HEK293 (cell line): ENCODE measurements around the gene CAMK2G.

Experiments used
- CTCF ChIA-PET: fragments of 350-600 bp; formaldehyde crosslinking; extraction: SDS; loops from one replicate; lab custom pipeline; 2021; ENCODE audit warnings: antibody characterized with exemption; lab: Yijun Ruan, JAX
- POLR2A ChIA-PET: fragments of 300-600 bp; formaldehyde crosslinking; extraction: SDS; loops from one replicate; lab custom pipeline; 2020; ENCODE audit warnings: antibody characterized with exemption, inconsistent platforms; lab: Yijun Ruan, JAX
- H3K27ac ChIP-seq: fragments of 200-500 bp; sonication (Bioruptor generic); 2 replicates; pipeline ENCODE4 v1.5.1; 2014; ENCODE audit warnings: low read depth, low read length, control low read depth, inconsistent platforms; ENCODE audit errors: extremely low read depth
- H3K36me3 ChIP-seq, 2 experiments: fragments of 200-500 bp in 1 of 2; sonication (Bioruptor generic) in 1 of 2; 1 replicate in 1 of 2; 2 replicates in 1 of 2; pipeline ENCODE4 v1.5.1; 2014 to 2017; ENCODE audit warnings: inconsistent platforms in 2 of 2, low read length in 2 of 2; ENCODE audit not compliant: control insufficient read depth in 2 of 2, insufficient read depth in 1 of 2
- H3K4me1 ChIP-seq: fragments of 200-500 bp; sonication (Bioruptor generic); 2 replicates; pipeline ENCODE4 v1.5.1; 2014; ENCODE audit warnings: mild to moderate bottlenecking, low read length, inconsistent platforms; ENCODE audit not compliant: control insufficient read depth, insufficient read depth
- H3K4me3 ChIP-seq: 2 replicates; pipeline ENCODE4 v1.5.1; 2011; ENCODE audit warnings: low read depth, mild to moderate bottlenecking, control low read depth, low read length, moderate library complexity
- H3K9me3 ChIP-seq: fragments of 200-500 bp; sonication (Bioruptor generic); 2 replicates; pipeline ENCODE4 v1.5.1; 2014; ENCODE audit warnings: low read depth, low read length, inconsistent platforms; ENCODE audit not compliant: control insufficient read depth, insufficient read depth
- AEBP2 ChIP-seq: fragments of 450-650 bp; formaldehyde crosslinking; IDR thresholded peaks from 2 replicates; pipeline ENCODE4 v1.5.1; 2016; ENCODE audit warnings: missing biosample characterization, missing genetic modification characterization, borderline replicate concordance
- GLIS1 ChIP-seq: fragments of 450-650 bp; formaldehyde crosslinking; IDR thresholded peaks from 2 replicates; pipeline ENCODE4 v1.5.1; 2016; ENCODE audit warnings: missing biosample characterization, missing genetic modification characterization
- KLF7 ChIP-seq: fragments of 450-650 bp; formaldehyde crosslinking; IDR thresholded peaks from 2 replicates; pipeline ENCODE4 v1.5.1; 2016; ENCODE audit warnings: missing biosample characterization, missing genetic modification characterization, borderline replicate concordance
- YY2 ChIP-seq: fragments of 450-650 bp; formaldehyde crosslinking; IDR thresholded peaks from 2 replicates; pipeline ENCODE4 v1.5.1; 2016; ENCODE audit warnings: missing biosample characterization, missing genetic modification characterization
- ZBTB6 ChIP-seq: fragments of 450-650 bp; formaldehyde crosslinking; IDR thresholded peaks from 2 replicates; pipeline ENCODE4 v1.5.1; 2017; ENCODE audit warnings: missing biosample characterization, missing genetic modification characterization
- ZFHX2 ChIP-seq: fragments of 450-650 bp; formaldehyde crosslinking; conservative IDR thresholded peaks from 2 replicates; pipeline ENCODE4 v1.5.1; 2016; ENCODE audit warnings: missing biosample characterization, missing genetic modification characterization
- ZNF10 ChIP-seq: fragments of 450-650 bp; formaldehyde crosslinking; IDR thresholded peaks from 2 replicates; pipeline ENCODE4 v1.5.1; 2017; ENCODE audit warnings: missing biosample characterization, missing genetic modification characterization
- ZNF324 ChIP-seq: fragments of 450-650 bp; formaldehyde crosslinking; IDR thresholded peaks from 2 replicates; pipeline ENCODE4 v1.5.1; 2016; ENCODE audit warnings: missing biosample characterization, missing genetic modification characterization
- ZNF341 ChIP-seq: fragments of 450-650 bp; formaldehyde crosslinking; IDR thresholded peaks from 2 replicates; pipeline ENCODE4; 2016; ENCODE audit warnings: low read depth, missing biosample characterization, missing genetic modification characterization
- ZNF394 ChIP-seq: fragments of 450-650 bp; formaldehyde crosslinking; IDR thresholded peaks from 2 replicates; pipeline ENCODE4 v1.5.1; 2016; ENCODE audit warnings: missing biosample characterization, missing genetic modification characterization, mild to moderate bottlenecking, moderate library complexity, borderline replicate concordance
- ZNF426 ChIP-seq: fragments of 450-650 bp; formaldehyde crosslinking; IDR thresholded peaks from 2 replicates; pipeline ENCODE4 v1.5.1; 2017; ENCODE audit warnings: missing biosample characterization, missing genetic modification characterization, mild to moderate bottlenecking, inconsistent platforms, moderate library complexity
- ZNF488 ChIP-seq: fragments of 450-650 bp; formaldehyde crosslinking; IDR thresholded peaks from 2 replicates; pipeline ENCODE4 v1.5.1; 2016; ENCODE audit warnings: missing biosample characterization, missing genetic modification characterization
- ZNF624 ChIP-seq: fragments of 450-650 bp; formaldehyde crosslinking; IDR thresholded peaks from 2 replicates; pipeline ENCODE4 v1.5.1; 2017; ENCODE audit warnings: missing biosample characterization, missing genetic modification characterization
- ZNF626 ChIP-seq: fragments of 450-650 bp; sonication (Bioruptor Pico); formaldehyde crosslinking; IDR thresholded peaks from 2 replicates; pipeline ENCODE4 v1.5.1; 2018; ENCODE audit warnings: missing biosample characterization, missing genetic modification characterization, inconsistent platforms
- ZNF677 ChIP-seq: fragments of 450-650 bp; IDR thresholded peaks from 2 replicates; pipeline ENCODE4 v1.5.0; 2018; ENCODE audit warnings: missing biosample characterization, mild to moderate bottlenecking, missing genetic modification characterization, moderate library complexity
- ZNF768 ChIP-seq: fragments of 450-650 bp; formaldehyde crosslinking; IDR thresholded peaks from 2 replicates; pipeline ENCODE4 v1.5.1; 2018; ENCODE audit warnings: missing biosample characterization, mild to moderate bottlenecking, missing genetic modification characterization
- ZNF785 ChIP-seq: fragments of 450-650 bp; formaldehyde crosslinking; IDR thresholded peaks from 2 replicates; pipeline ENCODE4 v1.5.1; 2016; ENCODE audit warnings: missing biosample characterization, missing genetic modification characterization
- ZNF792 ChIP-seq: fragments of 450-650 bp; formaldehyde crosslinking; IDR thresholded peaks from 2 replicates; pipeline ENCODE4 v1.5.1; 2016; ENCODE audit warnings: missing biosample characterization, missing genetic modification characterization
- ZSCAN18 ChIP-seq: fragments of 450-650 bp; formaldehyde crosslinking; IDR thresholded peaks from 2 replicates; pipeline ENCODE4 v1.5.1; 2016; ENCODE audit warnings: missing biosample characterization, missing genetic modification characterization
- ZXDB ChIP-seq: fragments of 450-650 bp; formaldehyde crosslinking; IDR thresholded peaks from 2 replicates; pipeline ENCODE4 v1.5.1; 2016; ENCODE audit warnings: missing biosample characterization, missing genetic modification characterization

The CAMK2G gene

GRCh38 chr10:73808021-73808815 is 66.1 kb downstream of the CAMK2G start:
- TF ChIP-seq ZFHX2 (tag by site-specific recombination) = no peak
- Histone ChIP-seq H3K4me1 (no peaks in the 10 kb centered on the region), H3K9me3 (no peaks in the 10 kb centered on the region), H3K36me3 (peaks cover 16 to 62% of the 10 kb centered on the region in 2 experiments; a peak in 2 of 3 replicates), H3K4me3 (no peak overlapping the region), H3K27ac (no peak overlapping the region)
- POLR2A ChIA-PET = interaction anchor here (0.6 to 3.0 kb wide), 3 partner anchors 8 to 557 kb away, joined by 4 to 15 read pairs (median 4); no protein-coding TSS in a partner anchor
- CTCF ChIA-PET = interaction anchor here (0.6 to 0.8 kb wide), 2 partner anchors 10 to 71 kb away, joined by 3 to 5 read pairs; no protein-coding TSS in a partner anchor

GRCh38 chr10:73807471-73807870 is 66.9 kb downstream of the CAMK2G start:
- ChIA-PET POLR2A (interaction anchor here (1.3 kb wide), 1 partner anchor 26 kb away, joined by 3 read pairs; the partner anchor contains the start of gene CHCHD1), CTCF (no interaction called here)
- Histone ChIP-seq H3K27ac (no peak overlapping the region), H3K4me1 (no peaks in the 10 kb centered on the region), H3K9me3 (no peaks in the 10 kb centered on the region), H3K4me3 (no peak overlapping the region), H3K36me3 (peaks cover 23 to 69% of the 10 kb centered on the region in 2 experiments)
- TF ChIP-seq ZNF768 (no peak), ZNF792 (tag by site-specific recombination) (no peak), ZBTB6 (no peak), ZNF426 (tag by site-specific recombination) (no peak), ZNF677 (no peak), ZNF324 (no peak), ZSCAN18 (no peak), ZNF341 (no peak), ZNF488 (tag by site-specific recombination) (no peak), ZNF10 (tag by site-specific recombination) (no peak)

- no peak overlapping the region for H3K27ac ChIP-seq
- no peak overlapping the region for H3K4me3 ChIP-seq
- no peak for TF ChIP-seq AEBP2 (tag by site-specific recombination)
- no peak for TF ChIP-seq ZNF785
- no peak for TF ChIP-seq ZNF626 (tag by site-specific recombination)
- no peak for TF ChIP-seq ZXDB
- no peak for TF ChIP-seq ZNF624
- TF ChIP-seq YY2 (tag by site-specific recombination) = no peak
- no peak for TF ChIP-seq KLF7 (tag by site-specific recombination)
- TF ChIP-seq ZNF394 (tag by site-specific recombination) = no peak
- TF ChIP-seq GLIS1 (tag by site-specific recombination) = no peak
- CTCF ChIA-PET = interaction anchor here (0.6 kb wide), 1 partner anchor 307 kb away, joined by 4 read pairs; no protein-coding TSS in a partner anchor
- peaks cover 26 to 81% of the 10 kb centered on the region in 2 experiments for H3K36me3 ChIP-seq
- POLR2A ChIA-PET = interaction anchor here (0.5 to 1.3 kb wide), 3 partner anchors 12 to 65 kb away, joined by 3 read pairs; partner anchors contain the start of gene CHCHD1
- H3K4me1 ChIP-seq = no peaks in the 10 kb centered on the region
- H3K9me3 ChIP-seq = no peaks in the 10 kb centered on the region
Measured at GRCh38 chr10:73806176-73806950, 68.0 kb downstream of the CAMK2G start.
